Measurements from ENCODE around the gene GRK6. TPM values are rescaled to one million over a fixed set of nuclear protein-coding genes. Genes with fewer than 3 reads are reported as not detected.
"Not testable (repeated sequence)": the region's sequence is repeated elsewhere in the genome, so short reads cannot be mapped to it uniquely, and the experiment has no call there.

GRK6 gene
- total RNA-seq, 1 experiment from 2014 or later, result 82.3 TPM

DNA sequence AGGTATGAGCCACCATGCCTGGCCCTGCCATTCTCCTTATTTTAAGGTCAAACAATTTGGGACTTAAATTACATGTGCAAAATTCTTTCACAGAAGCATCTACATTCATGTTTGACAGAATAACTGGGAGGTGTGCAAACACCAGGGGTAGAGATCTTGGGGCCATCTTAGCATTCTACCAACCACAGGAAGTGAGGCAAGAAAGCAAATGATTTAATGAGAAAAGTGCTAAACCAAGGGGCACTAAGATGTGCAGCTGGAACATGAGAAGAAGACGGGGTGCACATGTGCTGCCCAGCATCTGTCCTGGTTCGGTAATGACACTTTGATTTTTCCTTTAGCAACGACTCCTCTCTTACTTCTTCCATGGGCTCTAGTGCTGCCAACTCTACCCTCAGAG, 15.9 kb upstream of the GRK6 start:
- Histone ChIP-seq H3K79me2 (ENCODE audit: low read depth) (no peaks in the 10 kb centered on the region), H3F3A (ENCODE audit: insufficient read depth, low read depth) (no peaks in the 10 kb centered on the region; the same call in 1 of the 2 replicates), H4K20me1 (ENCODE audit: insufficient read depth) (no peaks in the 10 kb centered on the region), H3K4me3 (no peak overlapping the region), H3K36me3 (ENCODE audit: low read depth) (no peaks in the 10 kb centered on the region), H3K4me2 (no peak overlapping the region), H2AFZ (no peak overlapping the region), H3K4me1 (replicated peaks; ENCODE audit: insufficient read depth) (no peaks in the 10 kb centered on the region), H3K9me2 (ENCODE audit: insufficient read depth) (no peaks in the 10 kb centered on the region), H3K27me3 (ENCODE audit: insufficient read depth, low read depth) (no peaks in the 10 kb centered on the region), H3K27ac (no peak overlapping the region), H3K9me3 (ENCODE audit: insufficient read depth, low read depth) (no peaks in the 10 kb centered on the region)
- POLR2A ChIA-PET (ENCODE audit: unreplicated experiment), result no interaction called here
- CTCF ChIA-PET, result interaction anchor here (0.6 kb wide), 1 partner anchor 223 kb away, joined by 3 read pairs; no protein-coding TSS in a partner anchor
- intact Hi-C loops (cut with micrococcal nuclease; ENCODE audit: unreplicated experiment), result no loop called here
- BruUV-seq (replicated peaks), result no TSS peak
- DNase-seq, result no peak
- no peak for TF ChIP-seq EZH2 (IDR thresholded peaks at IDR 0.05; ENCODE audit: low read depth)
- TF ChIP-seq, protein P1, sequence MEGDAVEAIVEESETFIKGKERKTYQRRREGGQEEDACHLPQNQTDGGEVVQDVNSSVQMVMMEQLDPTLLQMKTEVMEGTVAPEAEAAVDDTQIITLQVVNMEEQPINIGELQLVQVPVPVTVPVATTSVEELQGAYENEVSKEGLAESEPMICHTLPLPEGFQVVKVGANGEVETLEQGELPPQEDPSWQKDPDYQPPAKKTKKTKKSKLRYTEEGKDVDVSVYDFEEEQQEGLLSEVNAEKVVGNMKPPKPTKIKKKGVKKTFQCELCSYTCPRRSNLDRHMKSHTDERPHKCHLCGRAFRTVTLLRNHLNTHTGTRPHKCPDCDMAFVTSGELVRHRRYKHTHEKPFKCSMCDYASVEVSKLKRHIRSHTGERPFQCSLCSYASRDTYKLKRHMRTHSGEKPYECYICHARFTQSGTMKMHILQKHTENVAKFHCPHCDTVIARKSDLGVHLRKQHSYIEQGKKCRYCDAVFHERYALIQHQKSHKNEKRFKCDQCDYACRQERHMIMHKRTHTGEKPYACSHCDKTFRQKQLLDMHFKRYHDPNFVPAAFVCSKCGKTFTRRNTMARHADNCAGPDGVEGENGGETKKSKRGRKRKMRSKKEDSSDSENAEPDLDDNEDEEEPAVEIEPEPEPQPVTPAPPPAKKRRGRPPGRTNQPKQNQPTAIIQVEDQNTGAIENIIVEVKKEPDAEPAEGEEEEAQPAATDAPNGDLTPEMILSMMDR (conservative IDR thresholded peaks at IDR 0.05), result no peak

DNA sequence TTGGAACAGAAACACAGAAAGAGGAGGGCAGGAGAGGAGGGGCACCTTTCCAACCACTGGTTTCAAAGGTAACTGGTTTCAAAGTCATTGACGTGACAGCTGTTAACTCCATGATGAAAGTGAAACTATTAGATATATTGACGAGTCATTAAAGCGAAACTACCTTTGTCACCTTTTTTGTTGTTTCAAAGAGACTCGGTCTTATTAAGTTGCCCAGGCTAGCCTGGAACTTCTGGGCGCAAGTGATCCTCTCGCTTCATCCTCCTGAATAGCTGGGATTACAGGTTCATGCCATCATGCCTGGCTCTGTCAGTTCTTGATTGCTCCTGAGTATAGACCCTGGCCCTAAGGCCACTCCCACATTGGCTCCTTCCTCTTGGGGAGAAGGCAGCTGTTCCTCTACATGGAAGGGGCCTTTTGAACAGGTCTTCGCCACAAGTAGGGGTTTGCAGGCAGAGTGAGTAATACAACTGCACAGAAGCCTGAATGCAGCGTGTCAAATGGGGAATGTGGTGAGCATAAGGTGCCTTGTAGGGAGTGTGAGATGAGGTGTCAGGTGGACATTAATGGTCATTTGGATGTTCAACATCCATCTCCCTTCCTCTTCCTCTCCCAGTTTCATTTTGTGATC, 13.8 kb upstream of the GRK6 start:
- CTCF ChIA-PET, result no interaction called here
- H3K9me3 ChIP-seq (ENCODE audit: insufficient read depth, low read depth), result no peaks in the 10 kb centered on the region
- intact Hi-C loops (cut with micrococcal nuclease; ENCODE audit: unreplicated experiment), result no loop called here
- no peak for DNase-seq
- H4K20me1 ChIP-seq (ENCODE audit: insufficient read depth), result no peaks in the 10 kb centered on the region
- H3K4me1 ChIP-seq (replicated peaks; ENCODE audit: insufficient read depth), result 0 out of 2 replicates have a peak, but pooled peaks cover 4% of the 10 kb centered on the region
- no peak overlapping the region for H3K27ac ChIP-seq
- H3K27me3 ChIP-seq (ENCODE audit: insufficient read depth, low read depth), result no peaks in the 10 kb centered on the region
- H3K9me2 ChIP-seq (ENCODE audit: insufficient read depth), result no peaks in the 10 kb centered on the region
- no peak overlapping the region for H3K4me3 ChIP-seq
- H3K4me2 ChIP-seq, result no peak overlapping the region
- H3K36me3 ChIP-seq (ENCODE audit: low read depth), result no peaks in the 10 kb centered on the region
- no TSS peak for BruUV-seq (replicated peaks)
- TF ChIP-seq EZH2 (IDR thresholded peaks at IDR 0.05; ENCODE audit: low read depth), result no peak
- TF ChIP-seq, protein P1 (conservative IDR thresholded peaks at IDR 0.05), result no peak
- H3K79me2 ChIP-seq (ENCODE audit: low read depth), result no peaks in the 10 kb centered on the region
- POLR2A ChIA-PET (ENCODE audit: unreplicated experiment), result no interaction called here
- no peak overlapping the region for H2AFZ ChIP-seq
- no peaks in the 10 kb centered on the region for H3F3A ChIP-seq (ENCODE audit: insufficient read depth, low read depth)

DNA sequence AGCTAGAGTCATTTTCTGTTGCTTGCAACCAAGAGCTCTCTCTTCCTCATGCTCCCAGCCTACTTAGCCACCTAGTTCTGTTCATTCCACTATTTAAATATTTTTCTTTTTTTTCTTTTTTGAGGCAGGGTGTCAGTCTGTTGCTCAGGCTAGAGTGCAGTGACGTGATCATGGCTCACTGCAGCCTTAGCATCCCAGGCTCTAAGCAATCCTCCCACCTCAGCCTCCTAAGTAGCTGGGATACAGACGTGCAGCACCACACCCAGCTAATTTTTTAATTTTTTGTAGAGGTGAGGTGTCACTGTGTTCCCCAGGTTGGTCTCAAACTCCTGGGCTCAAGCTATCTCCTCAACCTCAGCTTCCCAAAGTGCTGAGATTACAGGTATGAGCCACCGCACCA, 12.0 kb upstream of the GRK6 start:
- ChIA-PET POLR2A (ENCODE audit: unreplicated experiment) (interaction anchor here (0.6 kb wide), 1 partner anchor 66 kb away, joined by 22 read pairs; no protein-coding TSS in a partner anchor), CTCF (interaction anchor here (0.6 kb wide), 1 partner anchor 31 kb away, joined by 3 read pairs; no protein-coding TSS in a partner anchor)

DNA sequence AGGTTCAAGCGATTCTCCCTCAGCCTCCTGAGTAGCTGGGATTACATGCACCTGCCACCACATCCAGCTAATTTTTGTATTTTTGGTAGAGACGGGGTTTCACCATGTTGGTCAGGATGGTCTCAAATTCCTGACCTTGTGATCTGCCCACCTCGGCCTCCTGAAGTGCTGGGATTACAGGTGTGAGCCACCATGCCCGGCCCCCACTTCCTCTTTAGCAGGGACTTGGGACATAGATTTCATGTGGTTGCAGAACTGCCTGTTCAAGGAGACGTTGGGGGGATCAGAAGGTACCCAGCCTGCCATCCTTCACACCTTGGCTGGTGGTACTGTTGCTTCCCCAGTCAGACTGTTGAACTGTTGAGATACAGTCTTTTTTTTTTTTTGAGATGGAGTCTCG, 9.4 kb upstream of the GRK6 start:
- H3K27ac ChIP-seq; H3K9me2 ChIP-seq (ENCODE audit: insufficient read depth); H4K20me1 ChIP-seq (ENCODE audit: insufficient read depth); H3F3A ChIP-seq (ENCODE audit: insufficient read depth, low read depth); H3K36me3 ChIP-seq (ENCODE audit: low read depth); H3K4me1 ChIP-seq (replicated peaks; ENCODE audit: insufficient read depth); H2AFZ ChIP-seq; H3K4me3 ChIP-seq; DNase-seq; H3K4me2 ChIP-seq; H3K9me3 ChIP-seq (ENCODE audit: insufficient read depth, low read depth); POLR2A ChIA-PET (ENCODE audit: unreplicated experiment); H3K79me2 ChIP-seq (ENCODE audit: low read depth); H3K27me3 ChIP-seq (ENCODE audit: insufficient read depth, low read depth); BruUV-seq (replicated peaks); intact Hi-C loops (cut with micrococcal nuclease; ENCODE audit: unreplicated experiment): not testable (repeated sequence)
- CTCF ChIA-PET, result interaction anchor here (1.1 kb wide), 1 partner anchor 39 kb away, joined by 4 read pairs; no protein-coding TSS in a partner anchor

More for the DNA sequence above, 12.0 kb upstream of the GRK6 start:
- no peaks in the 10 kb centered on the region for H3F3A ChIP-seq (ENCODE audit: insufficient read depth, low read depth)
- no peak overlapping the region for H3K4me3 ChIP-seq
- no peak for TF ChIP-seq EZH2 (IDR thresholded peaks at IDR 0.05; ENCODE audit: low read depth)
- TF ChIP-seq, protein P1 (conservative IDR thresholded peaks at IDR 0.05), result no peak
- no peak overlapping the region for H2AFZ ChIP-seq
- H3K4me1 ChIP-seq (replicated peaks; ENCODE audit: insufficient read depth), result 0 out of 2 replicates have a peak, but pooled peaks cover 4% of the 10 kb centered on the region
- no peaks in the 10 kb centered on the region for H3K27me3 ChIP-seq (ENCODE audit: insufficient read depth, low read depth)
- intact Hi-C loops (cut with micrococcal nuclease; ENCODE audit: unreplicated experiment), result no loop called here
- no peaks in the 10 kb centered on the region for H4K20me1 ChIP-seq (ENCODE audit: insufficient read depth)
- H3K79me2 ChIP-seq (ENCODE audit: low read depth), result no peaks in the 10 kb centered on the region
- no peak overlapping the region for H3K27ac ChIP-seq
- no peaks in the 10 kb centered on the region for H3K36me3 ChIP-seq (ENCODE audit: low read depth)
- no peaks in the 10 kb centered on the region for H3K9me2 ChIP-seq (ENCODE audit: insufficient read depth)
- H3K9me3 ChIP-seq (ENCODE audit: insufficient read depth, low read depth), result no peaks in the 10 kb centered on the region
- BruUV-seq (replicated peaks), result no TSS peak
- DNase-seq, result no peak
- H3K4me2 ChIP-seq, result no peak overlapping the region
